K562 (cell line): Measurements from ENCODE around the gene GGTLC3. TPM values are rescaled to one million over a fixed set of nuclear protein-coding genes. Genes with fewer than 3 reads are reported as not detected.
A peak's percentile ranks its signal among the peaks of the same experiment; 100 is the strongest.
"Not testable (repeated sequence)": the region's sequence is repeated elsewhere in the genome, so short reads cannot be mapped to it uniquely, and the experiment has no call there.

ENCODE experiments used
- ATAC-seq: fragments of 200-7000 bp; cut with Tn5 transposase; 3 replicates; pipeline ENCODE4 v1.9.1; 2020; ENCODE audit warnings: moderate library complexity
- BruUV-seq: library from RNA; stranded (reverse); fragments of 400-500 nt; replicated peaks from 2 replicates; lab custom pipeline; 2021; lab: Mats Ljungman, UMichigan
- CTCF ChIA-PET: fragments of 300-600 bp; formaldehyde crosslinking; extraction: SDS; loops from one replicate; lab custom pipeline; 2021; ENCODE audit warnings: low intra/inter-chr PET ratio; lab: Yijun Ruan, JAX
- POLR2A ChIA-PET: fragments of 300-600, 350-650 bp; sonication (Branson Sonifier 250); formaldehyde crosslinking; extraction: SDS; loops from one replicate; lab custom pipeline; 2021; ENCODE audit warnings: antibody characterized with exemption, inconsistent platforms; lab: Yijun Ruan, JAX
- DNase-seq, 4 experiments: peaks; one replicate each; pipeline versions ENCODE4 v3.0.0 to v3.0.0-alpha.2; 2011 to 2018; ENCODE audit warnings: low spot score in 3 of 4, mixed read lengths in 3 of 4; ENCODE audit errors: extremely low read depth in 1 of 4
- FAIRE-seq: peaks from 2 replicates; lab custom pipeline; 2011; peaks lifted over from hg19 to GRCh38; lab: Jason Lieb, UNC
- H2AFZ ChIP-seq: 2 replicates; pipeline ENCODE4 v1.6.0; 2011; ENCODE audit warnings: low read depth, low read length, control low read depth, inconsistent platforms
- H3K27ac ChIP-seq: fragments of 200-600 bp; 3 replicates; pipeline ENCODE4 v1.8.0; 2011; ENCODE audit warnings: low read depth, mild to moderate bottlenecking, control low read depth, inconsistent platforms, low read length, moderate library complexity, mixed read lengths; ENCODE audit errors: extremely low read depth
- H3K27me3 ChIP-seq, 2 experiments: fragments of 300-600 bp in 1 of 2; 2 replicates in 1 of 2; 3 replicates in 1 of 2; pipeline versions ENCODE4 v1.6.0 to v1.8.0; 2011; ENCODE audit warnings: inconsistent platforms in 2 of 2, low read length in 2 of 2, mild to moderate bottlenecking in 1 of 2, mixed read lengths in 1 of 2, moderate library complexity in 1 of 2; ENCODE audit not compliant: control insufficient read depth in 2 of 2, insufficient read depth in 2 of 2
- H3K36me3 ChIP-seq: fragments of 300-600 bp; 3 replicates; pipeline ENCODE4 v1.8.0; 2011; ENCODE audit warnings: mild to moderate bottlenecking, low read length, inconsistent platforms; ENCODE audit not compliant: control insufficient read depth, insufficient read depth
- H3K4me1 ChIP-seq, 2 experiments: fragments of 200-600 bp in 1 of 2; replicated peaks in 1 of 2; 2 replicates in 1 of 2; 3 replicates in 1 of 2; pipeline versions ENCODE4 v1.5.1 to v1.8.0; 2011; ENCODE audit warnings: inconsistent platforms in 2 of 2, low read length in 2 of 2, mild to moderate bottlenecking in 1 of 2, mixed read lengths in 1 of 2, moderate library complexity in 1 of 2; ENCODE audit not compliant: control insufficient read depth in 2 of 2, insufficient read depth in 2 of 2
- H3K4me2 ChIP-seq: 2 replicates; pipeline ENCODE4 v1.6.1; 2011; ENCODE audit warnings: low read length, control low read depth, inconsistent platforms, mixed read lengths; ENCODE audit not compliant: insufficient read depth
- H3K4me3 ChIP-seq: fragments of 200-600 bp; sonication (generic), shearing (Covaris generic); 2 replicates; pipeline ENCODE4 v1.5.1; 2016; ENCODE audit warnings: control low read depth, inconsistent platforms
- H3K79me2 ChIP-seq: fragments of 200-600 bp; 3 replicates; pipeline ENCODE4 v1.8.0; 2011; ENCODE audit warnings: low read length, inconsistent platforms; ENCODE audit not compliant: control insufficient read depth, insufficient read depth
- H3K9ac ChIP-seq, 2 experiments: 2 replicates each; pipeline versions ENCODE4 v1.6.0 to v1.6.1; 2011; ENCODE audit warnings: low read depth in 2 of 2, low read length in 2 of 2, control low read depth in 1 of 2, inconsistent platforms in 1 of 2, mild to moderate bottlenecking in 1 of 2, mixed read lengths in 1 of 2; ENCODE audit not compliant: insufficient read depth in 1 of 2
- H3K9me1 ChIP-seq: one replicate; pipeline ENCODE4 v1.6.0; 2011; ENCODE audit warnings: inconsistent platforms, mild to moderate bottlenecking, low read length, moderate library complexity; ENCODE audit not compliant: control insufficient read depth, insufficient read depth
- H3K9me3 ChIP-seq: replicated peaks from 2 replicates; pipeline ENCODE4 v1.5.1; 2011; ENCODE audit warnings: low read depth, low read length, inconsistent platforms; ENCODE audit not compliant: control insufficient read depth, insufficient read depth
- H4K20me1 ChIP-seq: replicated peaks from 2 replicates; pipeline ENCODE4 v1.6.1; 2011; ENCODE audit warnings: low read length, inconsistent platforms, mixed read lengths; ENCODE audit not compliant: control insufficient read depth, insufficient read depth
- WGBS: fragments of 100-300 bp; shearing (Covaris generic); methylation state at CpG from one replicate; pipeline ENCODE4 v1.1.6; 2016; ENCODE audit warnings: low coverage, mixed read lengths; ENCODE audit not compliant: insufficient coverage; ENCODE audit errors: missing lambda C conversion rate; 5-methylcytosine and 5-hydroxymethylcytosine counted together
- in situ Hi-C: fragments of 300-500 bp; cut with MboI; formaldehyde crosslinking; loops from 4 replicates; pipeline ENCODE4 v1.15.0; 2018; ENCODE audit warnings: inconsistent platforms, mixed read lengths
- intact Hi-C: fragments of 100-400 bp; cut with micrococcal nuclease; formaldehyde crosslinking; loops from 2 replicates; pipeline ENCODE4 v1.14.2; 2022
- polyA plus RNA-seq, 8 experiments: library from polyadenylated mRNA; depleted of rRNA in 4 of 8; stranded (reverse) in 5 of 8; unstranded in 3 of 8; fragments of >200 nt; fragmentation: Nextera tagmentation in 2 of 8; fragmentation: Illumina TruSeq in 1 of 8; extraction: Ambion mirVana in 2 of 8; extraction: Trizol in 1 of 8; gene quantifications; 2 replicates each; pipeline versions ENCODE4 v1.2.1 to v1.2.3, GENCODE V29; 2011 to 2014; ENCODE audit warnings: inconsistent platforms in 1 of 8, missing spikeins in 1 of 8
- total RNA-seq, 7 experiments: library from RNA; depleted of rRNA in 6 of 7; stranded (reverse); fragments of >200 nt in 6 of 7; fragmentation: Illumina TruSeq in 2 of 7; extraction: Trizol in 2 of 7; gene quantifications; 2 replicates each; pipeline versions ENCODE4 v1.2.1 to v1.2.3, GENCODE V29; 2011 to 2021; ENCODE audit warnings: low replicate concordance in 1 of 7

Gene GGTLC3
- total and polyA plus RNA-seq, 9 of the 15 experiments (the other 6 are each of a cell fraction or from before 2014, with no cell fraction given), result not detected

DNA sequence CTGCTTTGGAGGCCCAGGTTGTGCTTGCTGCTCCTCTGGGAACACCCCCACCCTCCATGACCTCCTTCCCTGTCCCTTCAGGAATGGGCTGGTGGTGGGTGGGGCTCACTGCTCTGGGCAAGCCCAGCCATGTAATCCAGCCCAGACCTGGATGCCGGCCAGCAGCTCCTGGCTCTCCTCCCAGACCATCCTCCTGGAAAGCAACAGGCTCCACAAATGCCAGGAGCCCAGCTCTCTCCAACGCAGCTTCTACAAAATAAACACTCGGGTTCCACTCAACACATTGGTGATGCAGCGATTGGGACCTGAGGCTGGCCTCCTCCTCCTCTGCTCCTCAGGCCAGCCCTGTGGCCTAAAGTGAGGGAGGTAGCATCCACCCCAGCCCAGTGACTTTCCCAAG, 40.6 kb upstream of the GGTLC3 start:
- H3K36me3 ChIP-seq, DNase-seq, H3K4me1 ChIP-seq, H4K20me1 ChIP-seq, FAIRE-seq, H2AFZ ChIP-seq, H3K4me2 ChIP-seq, intact Hi-C loops, CTCF ChIA-PET, H3K9ac ChIP-seq, POLR2A ChIA-PET, in situ Hi-C loops, H3K79me2 ChIP-seq, H3K9me1 ChIP-seq, H3K27me3 ChIP-seq, H3K9me3 ChIP-seq, H3K27ac ChIP-seq, H3K4me3 ChIP-seq: not testable (repeated sequence)
- TSS peak; percentile 62 for BruUV-seq
- peak; percentile 7 for ATAC-seq
- WGBS, result no CpG with 5 or more reads among the region's 4 CpGs

DNA sequence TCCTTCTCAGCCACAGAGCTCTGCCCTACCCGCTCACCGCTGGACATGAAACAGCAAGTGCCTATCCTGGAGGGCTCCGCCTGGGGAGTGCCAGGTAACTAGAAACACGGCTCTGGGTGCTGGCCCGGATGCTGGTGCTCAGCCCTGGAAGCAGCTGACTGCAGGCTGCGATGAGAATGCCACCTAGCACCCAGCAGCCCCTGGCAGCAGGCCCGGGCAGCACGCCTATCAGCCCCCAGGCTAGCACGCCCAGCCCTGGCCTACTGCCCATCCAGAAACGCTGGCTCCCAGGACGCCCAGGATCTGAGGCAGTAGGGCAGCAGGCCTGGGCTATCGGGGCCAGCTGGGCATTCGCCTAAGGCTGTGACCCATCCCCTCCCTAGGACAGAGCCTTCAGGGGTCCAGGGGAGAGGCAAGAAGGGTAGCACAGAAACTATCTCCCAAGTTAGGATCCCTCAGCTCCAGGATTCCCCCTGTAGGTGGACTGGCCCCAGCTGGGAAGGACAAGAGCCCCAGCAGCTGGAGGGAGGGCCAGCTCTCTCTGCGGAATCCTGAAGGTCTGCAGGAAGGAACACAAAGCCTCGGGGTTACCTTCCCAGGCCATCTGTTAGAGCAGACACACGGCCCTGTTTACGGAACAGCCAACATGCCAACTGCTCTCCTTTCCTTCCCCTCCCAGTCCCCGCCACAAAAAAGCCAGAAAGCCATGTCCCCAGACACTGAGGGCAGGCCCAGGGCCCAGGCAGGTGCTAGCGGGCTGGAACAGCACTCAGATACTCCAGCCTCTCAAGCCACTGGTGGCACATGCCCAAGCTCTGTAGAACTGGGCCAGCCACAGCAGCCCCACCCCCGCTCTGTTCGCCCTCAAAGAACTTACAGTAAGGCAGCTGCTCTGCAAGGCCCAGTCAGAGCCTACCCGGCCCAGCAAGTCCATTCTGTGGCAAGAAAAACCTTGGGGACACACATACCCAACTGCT, 36.6 kb upstream of the GGTLC3 start:
- H2AFZ ChIP-seq, H3K9ac ChIP-seq, H3K27me3 ChIP-seq, H3K9me1 ChIP-seq, H3K4me1 ChIP-seq, POLR2A ChIA-PET, intact Hi-C loops, FAIRE-seq, H3K79me2 ChIP-seq, H3K9me3 ChIP-seq, H3K4me2 ChIP-seq, in situ Hi-C loops, DNase-seq, CTCF ChIA-PET, H4K20me1 ChIP-seq, BruUV-seq, H3K27ac ChIP-seq, H3K4me3 ChIP-seq, H3K36me3 ChIP-seq: not testable (repeated sequence)
- ATAC-seq, result peak; percentile 2; the same call in 1 of the 3 replicates
- no CpG with 5 or more reads among the region's 22 CpGs for WGBS

DNA sequence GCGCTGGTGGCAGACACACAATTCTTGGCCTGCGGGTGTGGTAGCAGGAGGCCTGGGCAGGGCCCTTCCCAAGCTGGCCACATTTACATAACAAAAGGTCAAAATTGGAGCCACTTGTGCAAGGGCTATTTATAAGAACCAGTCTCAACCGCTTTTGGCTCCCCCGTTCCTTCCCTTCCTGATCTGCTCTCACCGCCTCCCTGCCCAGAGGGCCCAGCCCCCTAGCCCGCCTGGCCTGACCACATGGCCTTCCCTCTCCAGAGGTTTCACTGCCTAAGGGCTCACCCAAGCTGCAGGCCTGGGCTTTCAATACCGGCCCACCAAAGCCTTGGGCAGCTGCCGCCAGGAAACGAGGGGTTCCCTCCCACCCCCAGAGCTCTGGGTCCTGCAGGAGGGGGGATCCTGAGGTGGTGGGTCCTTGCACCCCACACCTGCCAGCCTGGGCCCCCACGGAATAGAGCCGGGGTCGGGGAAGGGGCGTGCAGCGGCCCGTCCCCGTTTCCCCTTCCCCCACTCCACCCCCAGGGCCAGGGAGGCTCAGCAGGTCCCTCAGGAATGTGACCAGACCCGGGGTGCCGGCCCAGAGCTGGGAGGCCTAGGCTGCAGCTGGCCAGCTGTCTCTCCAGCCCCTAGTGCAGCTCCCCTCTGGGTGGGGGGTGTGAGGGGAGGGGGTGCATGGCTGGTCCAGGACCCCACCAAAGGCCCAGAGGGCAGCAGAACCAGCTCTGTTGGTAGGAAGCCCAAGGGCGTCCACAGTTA, 35.1 kb upstream of the GGTLC3 start:
- H3K9me3 ChIP-seq, intact Hi-C loops, H3K4me1 ChIP-seq, H3K4me3 ChIP-seq, FAIRE-seq, DNase-seq, H3K9me1 ChIP-seq, H3K36me3 ChIP-seq, in situ Hi-C loops, BruUV-seq, H3K79me2 ChIP-seq, H3K27ac ChIP-seq, H3K27me3 ChIP-seq, H4K20me1 ChIP-seq, H2AFZ ChIP-seq, H3K9ac ChIP-seq, H3K4me2 ChIP-seq, CTCF ChIA-PET, POLR2A ChIA-PET: not testable (repeated sequence)
- peak; percentile 60 for ATAC-seq
- no CpG with 5 or more reads among the region's 19 CpGs for WGBS
